ENCODE data around the gene TUBA4B. TPM values are rescaled to one million over a fixed set of nuclear protein-coding genes. Genes with fewer than 3 reads are reported as not detected.

The TUBA4B gene
- total and polyA plus RNA-seq, 7 experiments from 2014 or later = not detected

DNA sequence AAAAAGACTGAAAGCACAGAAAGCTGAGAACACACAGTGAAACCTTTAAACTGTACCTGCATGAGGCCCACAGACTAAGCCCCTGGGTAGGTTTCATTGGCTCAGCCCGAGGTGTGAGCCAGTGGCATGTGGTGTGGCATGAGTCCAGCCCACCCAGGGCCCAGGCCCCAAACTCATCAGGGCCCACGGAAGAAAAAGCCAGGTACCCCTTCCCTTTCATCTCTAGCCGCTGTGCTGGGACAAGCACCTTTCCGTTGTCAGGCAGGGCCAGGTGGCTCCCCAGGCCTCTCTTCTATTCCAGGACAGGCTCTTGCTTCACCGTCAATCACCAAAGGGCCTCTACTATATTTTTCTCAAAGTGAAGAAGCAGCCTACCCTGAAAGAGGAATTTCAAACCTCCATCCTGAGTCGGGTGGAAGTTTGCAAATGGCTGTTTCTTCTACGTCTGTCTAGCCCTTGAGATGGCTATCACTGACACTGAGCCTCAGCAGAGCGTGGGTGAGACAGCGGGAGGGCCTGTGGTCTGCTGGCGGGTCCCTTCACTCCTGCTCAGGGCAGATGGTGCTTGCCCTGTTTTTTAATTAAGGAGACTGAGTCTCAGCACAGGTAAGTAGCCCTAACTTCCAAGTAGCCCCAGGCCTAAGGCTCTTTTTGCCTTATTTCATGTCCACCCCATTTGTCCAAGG is 34.7 kb downstream of the TUBA4B start:
- ATAC-seq = no peak
- Mint-ChIP-seq H3K4me3 (no peak overlapping the region), H3K27ac (peak overlapping the region in 4 of 9 donors; percentile 51 to 85 (median 60)), H3K36me3 (peaks cover 0 to 12% (median 5%) of the 10 kb centered on the region in 5 donors), H3K27me3 (peaks cover 0 to 3% (median 0%) of the 10 kb centered on the region in 5 donors), H3K4me1 (peaks cover 5 to 13% (median 6%) of the 10 kb centered on the region in 7 donors), H3K9me3 (no peaks in the 10 kb centered on the region)
- H3K27me3 ChIP-seq (ENCODE audit: control insufficient read depth in 2 of 2, insufficient read depth in 2 of 2, low read length in 2 of 2) = no peaks in the 10 kb centered on the region
- H3K9me3 ChIP-seq (ENCODE audit: control insufficient read depth in 2 of 3, low read length in 3 of 3) = no peaks in the 10 kb centered on the region
- ChIA-PET CTCF (interaction anchor here (0.8 kb wide), 1 partner anchor 9 kb away, joined by 5 read pairs; the partner anchor contains the start of gene DNAJB2), POLR2A (interaction anchor here (0.7 kb wide), 1 partner anchor 40 kb away, joined by 3 read pairs; no protein-coding TSS in a partner anchor)
- H3K4me3 ChIP-seq (ENCODE audit: low read length) = no peak overlapping the region
- intact Hi-C loops (cut with micrococcal nuclease) = no loop called here
- peak overlapping the region; percentile 17 for H3K27ac ChIP-seq (ENCODE audit: low read depth, low read length)
- no peak for DNase-seq
- H3K36me3 ChIP-seq (ENCODE audit: control insufficient read depth in 2 of 3, insufficient read depth in 3 of 3, low read length in 3 of 3) = peaks cover 0 to 40% (median 6%) of the 10 kb centered on the region in 3 experiments
- no peaks in the 10 kb centered on the region for H3K4me1 ChIP-seq (ENCODE audit: control insufficient read depth in 2 of 2, insufficient read depth in 2 of 2, low read length in 2 of 2)

DNA sequence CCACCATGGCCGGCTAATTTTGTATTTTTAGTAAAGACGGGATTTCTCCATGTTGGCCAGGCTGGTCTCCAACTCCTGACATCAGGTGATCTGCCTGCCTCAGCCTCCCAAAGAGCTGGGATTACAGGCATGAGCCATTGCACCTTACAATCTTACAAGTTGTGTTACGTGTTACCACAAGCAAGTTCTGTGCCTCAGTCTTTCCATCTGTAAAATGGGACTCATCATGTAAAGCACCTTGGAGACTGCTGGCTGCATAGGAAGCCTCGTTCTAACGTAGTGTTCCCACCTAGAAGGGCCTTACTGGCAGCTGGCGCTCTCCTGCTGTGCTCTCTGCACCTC is 36.1 kb downstream of the TUBA4B start:
- DNase-seq = no peak
- intact Hi-C loops (cut with micrococcal nuclease) = no loop called here
- no peak for ATAC-seq
- Histone ChIP-seq H3K27ac (ENCODE audit: low read depth, low read length) (no peak overlapping the region), H3K4me3 (ENCODE audit: low read length) (no peak overlapping the region), H3K4me1 (ENCODE audit: control insufficient read depth in 2 of 2, insufficient read depth in 2 of 2, low read length in 2 of 2) (no peaks in the 10 kb centered on the region), H3K36me3 (ENCODE audit: control insufficient read depth in 2 of 3, insufficient read depth in 3 of 3, low read length in 3 of 3) (peaks cover 0 to 26% (median 0%) of the 10 kb centered on the region in 3 experiments), H3K27me3 (ENCODE audit: control insufficient read depth in 2 of 2, insufficient read depth in 2 of 2, low read length in 2 of 2) (no peaks in the 10 kb centered on the region), H3K9me3 (ENCODE audit: control insufficient read depth in 2 of 3, low read length in 3 of 3) (no peaks in the 10 kb centered on the region)
- ChIA-PET POLR2A (interaction anchor here (1.4 kb wide), 1 partner anchor 37 kb away, joined by 3 read pairs; no protein-coding TSS in a partner anchor), CTCF (no interaction called here)
- Mint-ChIP-seq H3K4me1 (peaks cover 2 to 6% (median 5%) of the 10 kb centered on the region in 7 donors), H3K36me3 (peaks cover 0 to 5% (median 0%) of the 10 kb centered on the region in 5 donors), H3K27ac (no peak overlapping the region), H3K4me3 (no peak overlapping the region), H3K27me3 (peaks cover 0 to 3% (median 0%) of the 10 kb centered on the region in 5 donors), H3K9me3 (no peaks in the 10 kb centered on the region)

DNA sequence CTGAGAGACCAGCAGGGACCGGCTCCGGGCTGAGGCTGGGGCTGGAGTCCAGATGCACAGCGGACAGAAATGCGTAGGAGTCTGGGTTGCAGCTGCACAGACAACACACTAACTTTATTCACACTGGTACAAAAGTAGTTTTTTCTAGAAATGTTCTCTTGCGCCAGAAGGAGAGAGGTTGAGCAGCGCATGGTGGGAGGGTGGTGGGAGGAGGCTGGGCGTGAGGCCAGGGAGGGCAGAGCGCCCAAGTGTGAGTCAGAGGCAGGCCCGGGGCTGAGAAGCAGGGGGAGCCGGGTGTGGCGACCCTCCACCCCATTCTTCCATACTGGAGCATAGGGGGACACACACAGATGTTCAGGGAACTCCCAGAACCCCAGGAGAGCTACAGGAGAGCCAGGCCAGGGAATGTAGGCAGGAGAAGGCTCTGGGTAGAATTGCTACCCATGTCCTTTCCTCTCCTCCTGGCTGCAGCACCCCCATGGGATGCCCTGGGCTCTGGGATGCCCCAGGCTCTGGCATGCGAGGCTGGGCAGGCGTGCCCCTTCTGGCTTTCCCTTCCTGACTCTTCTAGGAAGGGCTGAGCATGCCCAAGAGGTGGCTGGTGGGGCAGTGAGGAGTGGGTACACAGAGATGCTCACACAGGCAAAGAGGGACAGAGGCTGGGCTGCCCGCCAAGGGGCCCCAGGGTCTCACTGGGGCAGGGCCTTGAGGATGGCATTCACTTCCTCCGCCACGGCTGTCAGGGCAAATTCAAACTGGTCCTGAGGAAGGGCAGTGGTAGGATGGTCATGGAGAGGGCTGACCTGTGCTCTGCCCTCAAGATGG is 36.7 kb downstream of the TUBA4B start:
- Mint-ChIP-seq H3K27ac (no peak overlapping the region), H3K9me3 (no peaks in the 10 kb centered on the region), H3K27me3 (peaks cover 0 to 3% (median 0%) of the 10 kb centered on the region in 5 donors), H3K4me1 (peaks cover 5 to 10% (median 8%) of the 10 kb centered on the region in 7 donors), H3K4me3 (no peak overlapping the region), H3K36me3 (peaks cover 0 to 5% (median 0%) of the 10 kb centered on the region in 5 donors)
- Histone ChIP-seq H3K27ac (ENCODE audit: low read depth, low read length) (no peak overlapping the region), H3K27me3 (ENCODE audit: control insufficient read depth in 2 of 2, insufficient read depth in 2 of 2, low read length in 2 of 2) (no peaks in the 10 kb centered on the region), H3K36me3 (ENCODE audit: control insufficient read depth in 2 of 3, insufficient read depth in 3 of 3, low read length in 3 of 3) (peaks cover 0 to 20% (median 0%) of the 10 kb centered on the region in 3 experiments), H3K4me3 (ENCODE audit: low read length) (no peak overlapping the region), H3K4me1 (ENCODE audit: control insufficient read depth in 2 of 2, insufficient read depth in 2 of 2, low read length in 2 of 2) (peaks cover 0 to 2% of the 10 kb centered on the region in 2 donors), H3K9me3 (ENCODE audit: control insufficient read depth in 2 of 3, low read length in 3 of 3) (no peaks in the 10 kb centered on the region)
- intact Hi-C loops (cut with micrococcal nuclease) = loop anchor here in 1 of 2 donors (5.0 kb wide), 1 partner anchor 253 kb away; the partner anchor contains the start of genes CHPF and TMEM198
- ChIA-PET CTCF (interaction anchor here (1.1 to 11.9 kb wide), 3 partner anchors 9 to 11 kb away, joined by 3 to 194 read pairs (median 3); partner anchors contain the start of gene DNAJB2), POLR2A (interaction anchor here (1.3 to 1.4 kb wide), 2 partner anchors 9 to 38 kb away, joined by 3 to 4 read pairs; no protein-coding TSS in a partner anchor)
- no peak for ATAC-seq
- DNase-seq = no peak

DNA sequence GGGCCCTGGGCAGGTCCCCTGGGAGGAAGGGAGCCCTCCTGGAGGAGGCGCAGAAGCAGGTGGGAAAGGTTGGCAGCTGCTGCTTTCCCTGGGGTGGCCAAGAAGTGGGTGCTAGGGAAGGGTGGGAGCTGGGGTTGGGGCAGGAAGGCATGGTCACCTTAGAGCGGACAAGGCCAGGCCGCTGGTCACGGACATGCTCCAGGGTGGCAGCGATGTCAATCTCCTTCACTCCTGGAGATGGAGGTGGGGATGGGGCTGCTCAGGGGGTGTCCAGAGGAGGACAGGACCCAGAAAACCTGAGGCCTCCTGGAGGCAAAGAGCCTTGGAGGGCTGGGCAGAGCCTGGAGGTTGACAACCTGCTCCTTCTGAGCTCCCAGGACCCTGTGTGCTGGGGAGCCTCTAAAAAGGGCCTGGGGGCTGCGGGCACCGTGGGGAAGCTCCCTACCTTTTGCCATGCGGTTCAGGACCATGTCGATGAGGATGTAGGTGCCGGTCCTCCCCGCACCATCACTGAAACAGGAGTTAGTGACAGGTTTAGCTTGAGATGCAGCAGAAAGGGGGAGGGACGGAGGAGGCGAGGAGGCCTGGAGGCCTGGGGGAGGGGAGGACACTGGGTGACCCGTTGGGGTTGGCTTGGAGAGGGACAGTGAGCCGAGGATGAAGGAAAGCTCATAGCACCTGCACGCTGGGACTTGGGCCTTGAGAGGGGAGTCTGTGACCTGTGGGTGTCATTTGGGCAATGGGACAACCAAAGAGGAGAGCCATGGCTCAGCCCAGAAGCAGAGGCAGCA is 37.5 kb downstream of the TUBA4B start:
- POLR2A ChIA-PET = interaction anchor here (1.3 to 1.4 kb wide), 3 partner anchors 9 to 38 kb away, joined by 3 to 6 read pairs (median 4); partner anchors contain the start of gene DNAJB2
- H3K27ac Mint-ChIP-seq = no peak overlapping the region

DNA sequence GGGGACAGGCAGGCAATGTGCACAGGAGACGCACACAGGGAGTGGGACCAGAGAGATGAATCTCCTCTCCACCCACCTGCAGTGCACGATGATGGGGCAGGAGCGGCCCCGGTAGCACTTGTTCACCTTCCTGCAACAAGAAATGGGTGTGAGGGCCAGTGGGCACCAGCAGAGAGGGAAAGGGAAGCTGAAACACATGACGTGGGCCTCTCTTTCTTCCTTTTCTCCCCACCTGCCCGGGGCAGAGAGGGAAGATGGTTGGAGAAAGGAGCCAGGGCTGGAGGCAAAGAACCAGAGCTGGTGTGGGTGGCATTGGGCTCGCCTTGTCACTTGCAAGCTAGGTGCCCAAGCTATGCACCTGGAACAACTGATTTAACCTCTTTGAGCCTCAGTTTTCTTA is 38.4 kb downstream of the TUBA4B start:
- Mint-ChIP-seq H3K4me1 (peaks cover 7 to 22% (median 17%) of the 10 kb centered on the region in 7 donors), H3K4me3 (no peak overlapping the region), H3K27ac (no peak overlapping the region), H3K36me3 (peaks cover 0 to 2% (median 0%) of the 10 kb centered on the region in 5 donors), H3K9me3 (no peaks in the 10 kb centered on the region), H3K27me3 (peaks cover 0 to 6% (median 0%) of the 10 kb centered on the region in 5 donors)
- intact Hi-C loops (cut with micrococcal nuclease) = loop anchor here in 1 of 2 donors (5.0 kb wide), 1 partner anchor 251 kb away; the partner anchor contains the start of genes CHPF and TMEM198
- POLR2A ChIA-PET = interaction anchor here (0.9 to 1.4 kb wide), 2 partner anchors 13 to 15 kb away, joined by 3 to 6 read pairs; partner anchors contain the start of gene DNAJB2
- DNase-seq (no peak), ATAC-seq (no peak)
- Histone ChIP-seq H3K4me3 (ENCODE audit: low read length) (no peak overlapping the region), H3K9me3 (ENCODE audit: control insufficient read depth in 2 of 3, low read length in 3 of 3) (no peaks in the 10 kb centered on the region), H3K27ac (ENCODE audit: low read depth, low read length) (no peak overlapping the region), H3K4me1 (ENCODE audit: control insufficient read depth in 2 of 2, insufficient read depth in 2 of 2, low read length in 2 of 2) (peaks cover 2 to 5% of the 10 kb centered on the region in 2 donors), H3K27me3 (ENCODE audit: control insufficient read depth in 2 of 2, insufficient read depth in 2 of 2, low read length in 2 of 2) (no peaks in the 10 kb centered on the region), H3K36me3 (ENCODE audit: control insufficient read depth in 2 of 3, insufficient read depth in 3 of 3, low read length in 3 of 3) (peaks cover 0 to 5% (median 0%) of the 10 kb centered on the region in 3 experiments)
- CTCF ChIA-PET = interaction anchor here (0.9 to 11.9 kb wide), 4 partner anchors 12 to 116 kb away, joined by 3 to 194 read pairs (median 4); partner anchors contain the start of gene DNAJB2

More for the DNA sequence above, 37.5 kb downstream of the TUBA4B start:
- H3K36me3 Mint-ChIP-seq = peaks cover 0 to 2% (median 0%) of the 10 kb centered on the region in 5 donors
- H3K27me3 Mint-ChIP-seq = peaks cover 0 to 4% (median 0%) of the 10 kb centered on the region in 5 donors
- intact Hi-C loops (cut with micrococcal nuclease) = loop anchor here in 1 of 2 donors (5.0 kb wide), 1 partner anchor 252 kb away; the partner anchor contains the start of genes CHPF and TMEM198
- Histone ChIP-seq H3K9me3 (ENCODE audit: control insufficient read depth in 2 of 3, low read length in 3 of 3) (no peaks in the 10 kb centered on the region), H3K27ac (ENCODE audit: low read depth, low read length) (no peak overlapping the region), H3K36me3 (ENCODE audit: control insufficient read depth in 2 of 3, insufficient read depth in 3 of 3, low read length in 3 of 3) (peaks cover 0 to 12% (median 0%) of the 10 kb centered on the region in 3 experiments), H3K4me3 (ENCODE audit: low read length) (no peak overlapping the region), H3K4me1 (ENCODE audit: control insufficient read depth in 2 of 2, insufficient read depth in 2 of 2, low read length in 2 of 2) (peaks cover 2 to 4% of the 10 kb centered on the region in 2 donors), H3K27me3 (ENCODE audit: control insufficient read depth in 2 of 2, insufficient read depth in 2 of 2, low read length in 2 of 2) (no peaks in the 10 kb centered on the region)
- CTCF ChIA-PET = interaction anchor here (0.9 to 11.9 kb wide), 5 partner anchors 9 to 115 kb away, joined by 3 to 194 read pairs (median 3); partner anchors contain the start of gene DNAJB2
- no peaks in the 10 kb centered on the region for H3K9me3 Mint-ChIP-seq
- peaks cover 7 to 17% (median 13%) of the 10 kb centered on the region in 7 donors for H3K4me1 Mint-ChIP-seq
- DNase-seq = no peak
- no peak overlapping the region for H3K4me3 Mint-ChIP-seq
- ATAC-seq = no peak
